Measurements from ENCODE around the gene IFNA4. TPM values are rescaled to one million over a fixed set of nuclear protein-coding genes. Genes with fewer than 3 reads are reported as not detected.
"Not testable (repeated sequence)": the region's sequence is repeated elsewhere in the genome, so short reads cannot be mapped to it uniquely, and the experiment has no call there.

IFNA4 gene
- total and polyA plus RNA-seq, 5 experiments from 2014 or later, result not detected

DNA sequence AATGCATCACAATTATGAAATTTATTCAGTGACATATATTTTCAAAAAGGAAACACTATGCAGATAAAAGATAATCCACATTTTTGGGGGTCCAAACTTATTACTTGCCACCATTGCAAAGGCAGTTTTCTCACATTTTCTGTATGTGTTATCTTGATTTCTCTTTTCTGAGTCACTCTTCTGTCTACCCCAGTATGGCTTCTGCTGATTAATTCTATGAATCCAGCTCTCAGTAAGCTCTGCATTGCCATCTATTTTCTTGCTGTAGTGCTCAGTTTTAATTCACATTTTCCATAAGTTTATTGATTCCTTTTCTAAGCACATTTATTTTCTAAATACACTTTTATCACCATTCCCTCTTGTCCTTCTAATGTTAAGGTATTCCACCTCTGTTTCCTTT, 17.8 kb upstream of the IFNA4 start:
- Mint-ChIP-seq H3K27ac (no peak overlapping the region), H3K27me3 (peaks cover 3 to 28% (median 15%) of the 10 kb centered on the region in 5 donors), H3K36me3 (no peaks in the 10 kb centered on the region), H3K4me3 (no peak overlapping the region), H3K9me3 (peaks cover 0 to 5% (median 0%) of the 10 kb centered on the region in 9 donors), H3K4me1 (peaks cover 0 to 2% (median 0%) of the 10 kb centered on the region in 4 donors)
- POLR2A ChIA-PET, result no interaction called here
- no peak for DNase-seq
- ATAC-seq, result no peak

GRCh38 chr9:21202105-21202504, 14.7 kb upstream of the IFNA4 start, which contains the start of gene IFNA7:
Gene IFNA7, minus strand, starts transcription at chr9:21202205. Its CDS starts 40 bp downstream, at chr9:21202165.
- H3K27ac Mint-ChIP-seq, H3K4me1 Mint-ChIP-seq, ATAC-seq, H3K4me3 Mint-ChIP-seq, H3K36me3 Mint-ChIP-seq, H3K9me3 Mint-ChIP-seq, POLR2A ChIA-PET, DNase-seq: not testable (repeated sequence)
- H3K27me3 Mint-ChIP-seq, result peaks cover 3 to 30% (median 15%) of the 10 kb centered on the region in 5 donors

DNA sequence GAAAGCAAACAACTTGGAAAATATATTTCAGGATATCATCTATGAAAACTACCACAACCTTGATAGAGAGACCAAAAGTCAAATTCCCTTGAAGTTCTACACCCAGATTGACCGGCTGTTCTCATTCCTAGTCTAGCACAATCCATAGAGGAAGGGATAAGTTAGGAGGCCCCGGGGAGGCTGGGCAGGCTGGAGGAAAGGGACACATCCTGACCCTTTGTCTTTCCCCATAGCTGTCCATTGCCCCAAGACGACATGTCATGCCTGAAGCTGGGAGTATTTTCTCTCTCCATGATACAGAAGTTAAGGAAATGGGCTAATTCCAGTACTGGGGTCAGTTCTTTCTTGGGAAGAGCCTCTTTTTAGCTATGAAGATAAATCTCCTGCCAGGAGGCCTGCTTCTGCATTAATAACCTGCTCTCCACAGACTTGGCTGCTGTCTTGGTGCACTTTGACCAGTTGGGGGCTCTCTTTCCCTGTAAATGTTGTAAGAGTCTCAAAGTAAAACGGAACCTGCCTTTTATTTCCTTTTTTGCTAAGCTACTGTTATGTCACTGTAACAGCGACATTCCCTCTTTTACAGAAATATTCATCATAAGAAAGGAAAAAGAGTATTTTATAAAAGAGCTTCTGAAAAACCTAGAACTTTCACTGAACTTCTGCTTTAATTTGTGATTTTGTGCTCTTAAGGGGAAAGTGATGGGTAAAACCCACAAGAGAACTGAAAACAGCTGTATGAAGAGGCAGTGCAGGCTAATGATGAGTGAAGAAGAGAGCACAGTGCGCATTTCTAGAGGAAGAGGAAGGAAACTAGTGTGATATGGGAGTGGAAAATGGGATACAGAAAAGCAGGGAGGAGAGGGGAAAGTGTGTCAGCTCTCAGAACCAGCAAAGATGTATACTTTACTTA, 7.7 kb upstream of the IFNA4 start:
- POLR2A ChIA-PET, H3K36me3 Mint-ChIP-seq: not testable (repeated sequence)

DNA sequence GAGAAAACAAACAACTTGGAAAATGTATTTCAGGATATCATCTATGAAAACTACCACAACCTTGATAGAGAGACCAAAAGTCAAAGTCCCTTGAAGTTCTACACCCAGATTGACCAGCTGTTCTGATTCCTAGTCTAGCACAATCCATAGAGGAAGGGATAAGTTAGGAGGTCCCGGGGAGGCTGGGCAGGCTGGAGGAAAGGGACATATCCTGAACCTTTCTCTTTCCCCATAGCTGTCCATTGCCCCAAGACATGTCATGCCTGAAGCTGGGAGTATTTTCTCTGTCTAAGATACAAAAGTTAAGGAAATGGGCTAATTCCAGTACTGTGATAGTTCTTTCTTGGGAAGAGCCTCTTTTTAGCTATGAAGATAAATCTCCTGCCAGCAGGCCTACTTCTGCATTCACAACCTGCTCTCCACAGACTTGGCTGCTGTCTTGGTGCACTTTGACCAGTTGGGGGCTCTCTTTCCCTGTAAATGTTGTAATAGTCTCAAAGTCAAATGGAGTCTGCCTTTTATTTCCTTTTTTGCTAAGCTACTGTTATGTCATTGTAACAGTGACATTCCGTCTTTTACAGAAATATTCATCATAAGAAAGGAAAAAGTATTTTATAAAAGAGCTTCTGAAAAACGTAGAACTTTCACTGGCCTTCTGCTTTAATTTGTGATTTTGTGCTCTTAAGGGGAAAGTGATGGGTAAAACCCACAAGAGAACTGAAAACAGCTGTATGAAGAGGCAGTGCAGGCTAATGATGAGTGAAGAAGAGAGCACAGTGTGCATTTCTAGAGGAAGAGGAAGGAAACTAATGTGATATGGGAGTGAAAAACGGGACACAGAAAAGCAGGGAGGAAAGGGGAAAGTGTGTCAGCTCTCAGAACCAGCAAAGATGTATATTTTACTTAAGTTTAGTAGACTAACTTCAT, 4.3 kb downstream of the IFNA4 start:
- H3K27me3 Mint-ChIP-seq, H3K9me3 Mint-ChIP-seq, POLR2A ChIA-PET, H3K36me3 Mint-ChIP-seq, H3K4me3 Mint-ChIP-seq: not testable (repeated sequence)
- peak; percentile 82 to 87 for ATAC-seq
- H3K27ac Mint-ChIP-seq, result peak overlapping the region in 4 of 10 donors; percentile 24 to 58 (median 40)
- peaks cover 8 to 13% (median 11%) of the 10 kb centered on the region in 4 donors for H3K4me1 Mint-ChIP-seq
- DNase-seq, result peak in 4 of 10 donors; percentile 22 to 32 (median 31)

More for the DNA sequence above, 7.7 kb upstream of the IFNA4 start:
- H3K9me3 Mint-ChIP-seq, H3K4me1 Mint-ChIP-seq, H3K27me3 Mint-ChIP-seq, H3K27ac Mint-ChIP-seq: not testable (repeated sequence)
- peak in 7 of 10 donors; percentile 6 to 57 (median 43) for DNase-seq
- peak; percentile 91 to 97 for ATAC-seq
- H3K4me3 Mint-ChIP-seq, result peak overlapping the region; percentile 33 to 78 (median 56)

DNA sequence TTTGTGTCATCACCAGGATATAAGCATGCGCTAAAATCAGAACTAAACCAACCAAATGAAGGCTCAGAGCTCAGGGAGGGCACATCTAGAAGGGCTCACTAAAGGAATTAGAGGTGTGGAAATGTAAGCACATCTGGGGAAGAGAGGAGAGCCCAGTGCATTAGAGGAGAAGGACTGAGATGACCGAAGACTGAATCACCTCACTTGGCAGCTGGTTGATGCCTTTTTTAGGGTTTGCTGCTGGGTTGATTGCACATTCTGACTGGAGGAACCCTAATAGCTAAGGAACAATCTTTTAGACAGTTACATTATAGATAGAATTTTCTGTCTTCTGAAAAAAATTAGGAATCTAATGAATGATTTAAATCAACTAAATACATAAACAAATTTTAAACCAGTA, 12.7 kb downstream of the IFNA4 start:
- Mint-ChIP-seq H3K27me3 (peaks cover 0 to 9% (median 2%) of the 10 kb centered on the region in 5 donors), H3K4me3 (no peak overlapping the region), H3K36me3 (no peaks in the 10 kb centered on the region), H3K9me3 (no peaks in the 10 kb centered on the region), H3K27ac (no peak overlapping the region), H3K4me1 (no peaks in the 10 kb centered on the region)
- DNase-seq, result no peak
- POLR2A ChIA-PET, result no interaction called here
- ATAC-seq, result no peak

DNA sequence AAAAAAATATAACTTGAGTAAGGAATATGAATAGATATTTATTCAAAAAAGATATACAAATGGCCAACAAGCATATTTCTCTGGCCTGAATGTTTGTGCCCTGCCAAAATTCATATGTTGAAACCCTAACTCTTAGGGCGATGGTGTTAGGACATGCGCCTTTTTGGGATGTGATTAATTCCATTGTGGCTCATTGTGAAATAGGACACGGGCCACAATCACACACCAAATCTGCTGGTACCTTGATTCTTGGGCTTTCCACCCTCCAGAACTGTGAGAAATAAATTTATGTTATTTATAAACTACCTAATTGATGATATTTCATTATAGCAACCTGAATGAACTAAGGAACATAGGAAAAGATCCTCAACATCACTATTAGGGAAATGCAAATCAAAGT, 15.2 kb downstream of the IFNA4 start:
- Mint-ChIP-seq H3K36me3 (no peaks in the 10 kb centered on the region), H3K27ac (no peak overlapping the region)
- POLR2A ChIA-PET, result no interaction called here

GRCh38 chr9:21171351-21171750, 16.0 kb downstream of the IFNA4 start:
- no peak for ATAC-seq
- Mint-ChIP-seq H3K4me1 (no peaks in the 10 kb centered on the region), H3K36me3 (no peaks in the 10 kb centered on the region), H3K27ac (no peak overlapping the region), H3K27me3 (no peaks in the 10 kb centered on the region), H3K4me3 (no peak overlapping the region), H3K9me3 (no peaks in the 10 kb centered on the region)
- POLR2A ChIA-PET, result no interaction called here
- DNase-seq, result no peak

More for the DNA sequence above, 15.2 kb downstream of the IFNA4 start:
- H3K4me1 Mint-ChIP-seq, result no peaks in the 10 kb centered on the region
- no peaks in the 10 kb centered on the region for H3K9me3 Mint-ChIP-seq
- peaks cover 0 to 4% (median under 1%) of the 10 kb centered on the region in 5 donors for H3K27me3 Mint-ChIP-seq
- ATAC-seq, result no peak
- no peak overlapping the region for H3K4me3 Mint-ChIP-seq
- no peak for DNase-seq

DNA sequence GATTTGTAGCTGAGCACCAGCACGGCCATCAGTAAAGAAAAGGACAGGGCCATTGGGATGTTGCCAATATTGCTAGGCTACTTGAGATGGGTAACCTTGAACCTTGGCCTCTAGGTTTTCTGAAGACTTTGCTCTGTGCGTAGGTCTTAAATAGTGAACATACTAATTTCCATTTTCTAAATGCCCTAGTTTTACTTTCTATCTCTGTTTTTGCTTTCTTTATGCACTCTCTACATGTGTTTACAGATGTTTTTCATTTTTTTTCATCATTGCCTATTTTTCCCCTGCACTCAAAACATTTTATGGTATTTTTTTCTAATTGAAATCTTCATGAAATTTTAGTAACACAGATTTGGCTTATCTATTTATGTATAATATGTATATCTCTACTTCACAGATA, 20.8 kb downstream of the IFNA4 start, which contains the start of gene IFNA21:
Gene IFNA21, minus strand, starts transcription at position 101 of the 400 bp plus-strand sequence. Its CDS starts 48 bp downstream, at position 53.
- H3K4me1 Mint-ChIP-seq, result peaks cover 7 to 20% (median 18%) of the 10 kb centered on the region in 4 donors
- H3K27me3 Mint-ChIP-seq, ATAC-seq, H3K36me3 Mint-ChIP-seq, H3K9me3 Mint-ChIP-seq, H3K4me3 Mint-ChIP-seq, DNase-seq, POLR2A ChIA-PET: not testable (repeated sequence)
- H3K27ac Mint-ChIP-seq, result peak within 1 kb of the TSS in 1 of 10 donors; percentile 53

- Mint-ChIP-seq H3K27ac (no peak overlapping the region), H3K9me3 (peaks cover 0 to 2% (median 0%) of the 10 kb centered on the region in 9 donors), H3K4me1 (peaks cover 13 to 30% (median 28%) of the 10 kb centered on the region in 4 donors), H3K4me3 (no peak overlapping the region), H3K36me3 (no peaks in the 10 kb centered on the region), H3K27me3 (peaks cover 0 to 5% (median 0%) of the 10 kb centered on the region in 5 donors)
- POLR2A ChIA-PET, result no interaction called here
- ATAC-seq (no peak), DNase-seq (no peak)
These were observed 21.9 kb downstream of the IFNA4 start for GRCh38 chr9:21165516-21165915.

- DNase-seq (peak in 3 of 10 donors; percentile 3 to 24 (median 23)), ATAC-seq (peak; percentile 57 to 59)
- Mint-ChIP-seq H3K27ac (peak overlapping the region in 9 of 10 donors; percentile 9 to 44 (median 26)), H3K36me3 (peaks cover 0 to 15% (median 0%) of the 10 kb centered on the region in 3 donors), H3K4me1 (peaks cover 20 to 45% (median 41%) of the 10 kb centered on the region in 4 donors), H3K9me3 (peaks cover 2 to 17% (median 4%) of the 10 kb centered on the region in 9 donors), H3K4me3 (peak overlapping the region; percentile 26 to 85 (median 67)), H3K27me3 (no peaks in the 10 kb centered on the region)
- POLR2A ChIA-PET, result no interaction called here
These were observed 27.2 kb downstream of the IFNA4 start for GRCh38 chr9:21160178-21160577.

- no peak for ATAC-seq
- POLR2A ChIA-PET, result no interaction called here
- Mint-ChIP-seq H3K4me3 (no peak overlapping the region), H3K27me3 (peaks cover 0 to 3% (median 0%) of the 10 kb centered on the region in 5 donors), H3K4me1 (peaks cover 10 to 20% (median 20%) of the 10 kb centered on the region in 4 donors), H3K9me3 (peaks cover 0 to 17% (median 4%) of the 10 kb centered on the region in 9 donors), H3K36me3 (peaks cover 0 to 15% (median 0%) of the 10 kb centered on the region in 3 donors), H3K27ac (no peak overlapping the region)
- DNase-seq, result no peak
These were observed 31.9 kb downstream of the IFNA4 start for GRCh38 chr9:21155501-21155900.

DNA sequence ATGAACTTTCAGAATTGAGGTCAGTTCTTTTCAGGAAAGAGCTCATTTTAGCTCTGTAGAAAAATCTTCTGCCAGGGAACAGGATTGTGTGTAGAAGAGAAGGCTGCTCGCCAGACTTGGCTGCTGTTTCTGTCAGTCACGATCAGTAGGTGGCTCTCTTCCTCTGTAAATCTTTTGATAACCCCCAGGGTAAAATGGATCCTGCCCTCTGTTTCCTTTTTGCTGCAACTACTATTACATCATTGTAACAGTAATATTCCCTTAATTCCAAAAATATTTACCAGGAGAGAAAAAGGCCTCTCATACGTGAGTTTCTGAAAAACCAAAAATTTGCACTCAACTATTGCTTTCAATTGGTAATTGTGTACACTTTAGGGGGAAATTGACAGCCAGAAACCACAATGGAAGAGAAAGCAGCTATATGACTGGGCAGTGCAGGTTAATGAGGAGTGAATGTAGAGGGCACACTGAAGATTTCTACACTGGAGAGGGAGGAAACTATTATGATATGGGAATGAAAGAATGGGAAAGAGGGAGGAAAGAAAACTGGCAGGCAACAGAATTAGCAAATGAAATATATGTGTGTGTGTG, 33.3 kb downstream of the IFNA4 start:
- POLR2A ChIA-PET, result no interaction called here
- Mint-ChIP-seq H3K36me3 (peaks cover 0 to 15% (median 2%) of the 10 kb centered on the region in 3 donors), H3K4me1 (peaks cover 6 to 10% (median 9%) of the 10 kb centered on the region in 4 donors), H3K27me3 (peaks cover 0 to 3% (median 0%) of the 10 kb centered on the region in 5 donors), H3K27ac (no peak overlapping the region), H3K9me3 (peaks cover under 1 to 17% (median 5%) of the 10 kb centered on the region in 9 donors), H3K4me3 (no peak overlapping the region)
- DNase-seq (peak in 4 of 10 donors; percentile 2 to 26 (median 14)), ATAC-seq (peak; percentile 62 to 68)
